Lower leg skin (tissue), 3 donors: ENCODE data around the gene MYRF.

Experiments used
- POLR2A ChIP-seq, 2 donors: fragments of 450-650 bp; IDR thresholded peaks; one replicate each; pipeline ENCODE4 v1.6.1; 2016 to 2017; ENCODE audit warnings: antibody characterized with exemption in 2 of 2, mild to moderate bottlenecking in 1 of 2, moderate library complexity in 1 of 2
- TF ChIP-seq, protein P1 (sequence below), 3 donors: fragments of 450-650 bp; IDR thresholded peaks; one replicate each; pipeline ENCODE4 v1.5.1; 2016; ENCODE audit warnings: antibody characterized with exemption in 3 of 3, mild to moderate bottlenecking in 3 of 3, moderate library complexity in 2 of 3

DNA sequence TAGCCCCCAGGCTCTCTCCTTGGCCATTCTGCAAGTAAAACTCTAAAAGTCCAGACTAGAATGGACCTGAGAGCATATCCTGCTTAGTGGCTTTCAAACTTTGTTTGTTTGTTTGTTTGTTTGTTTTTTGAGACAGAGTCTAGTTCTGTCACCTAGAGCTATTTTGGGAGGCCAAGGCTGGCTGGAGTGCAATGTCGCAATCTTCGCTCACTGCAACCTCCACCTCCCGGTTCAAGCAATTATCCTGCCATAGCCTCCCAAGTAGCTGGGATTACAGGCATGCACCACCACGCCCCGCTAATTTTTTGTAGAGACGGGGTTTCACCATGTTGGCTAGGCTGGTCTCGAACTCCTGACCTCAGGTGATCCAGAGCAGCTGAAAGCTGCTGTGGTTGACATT, 43.3 kb upstream of the MYRF start:
- TF ChIP-seq, protein P1, sequence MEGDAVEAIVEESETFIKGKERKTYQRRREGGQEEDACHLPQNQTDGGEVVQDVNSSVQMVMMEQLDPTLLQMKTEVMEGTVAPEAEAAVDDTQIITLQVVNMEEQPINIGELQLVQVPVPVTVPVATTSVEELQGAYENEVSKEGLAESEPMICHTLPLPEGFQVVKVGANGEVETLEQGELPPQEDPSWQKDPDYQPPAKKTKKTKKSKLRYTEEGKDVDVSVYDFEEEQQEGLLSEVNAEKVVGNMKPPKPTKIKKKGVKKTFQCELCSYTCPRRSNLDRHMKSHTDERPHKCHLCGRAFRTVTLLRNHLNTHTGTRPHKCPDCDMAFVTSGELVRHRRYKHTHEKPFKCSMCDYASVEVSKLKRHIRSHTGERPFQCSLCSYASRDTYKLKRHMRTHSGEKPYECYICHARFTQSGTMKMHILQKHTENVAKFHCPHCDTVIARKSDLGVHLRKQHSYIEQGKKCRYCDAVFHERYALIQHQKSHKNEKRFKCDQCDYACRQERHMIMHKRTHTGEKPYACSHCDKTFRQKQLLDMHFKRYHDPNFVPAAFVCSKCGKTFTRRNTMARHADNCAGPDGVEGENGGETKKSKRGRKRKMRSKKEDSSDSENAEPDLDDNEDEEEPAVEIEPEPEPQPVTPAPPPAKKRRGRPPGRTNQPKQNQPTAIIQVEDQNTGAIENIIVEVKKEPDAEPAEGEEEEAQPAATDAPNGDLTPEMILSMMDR (IDR thresholded peaks at IDR 0.05), result no peak
- no peak for TF ChIP-seq POLR2A (IDR thresholded peaks at IDR 0.05)
